IPS-20b (cell line): ENCODE data around the gene NOL8.

Source experiments
- H3K27ac ChIP-seq: one replicate; pipeline ENCODE4 v1.5.1; 2013; ENCODE audit warnings: low read length
- H3K27me3 ChIP-seq: 2 replicates; pipeline ENCODE4 v1.6.1; 2013; ENCODE audit warnings: mild to moderate bottlenecking, low read length, inconsistent platforms; ENCODE audit not compliant: insufficient read depth
- H3K36me3 ChIP-seq: 2 replicates; pipeline ENCODE4 v1.6.1; 2013; ENCODE audit warnings: low read depth, mild to moderate bottlenecking, inconsistent platforms, low read length, moderate library complexity; ENCODE audit not compliant: insufficient read depth
- H3K4me1 ChIP-seq: 2 replicates; pipeline ENCODE4 v1.6.1; 2013; ENCODE audit warnings: mild to moderate bottlenecking, control low read depth, inconsistent platforms, low read length, moderate library complexity; ENCODE audit not compliant: insufficient read depth
- H3K4me3 ChIP-seq: 2 replicates; pipeline ENCODE4 v1.5.1; 2013; ENCODE audit warnings: mild to moderate bottlenecking, low read length, inconsistent platforms
- H3K9ac ChIP-seq: 2 replicates; pipeline ENCODE4 v1.6.1; 2013; ENCODE audit warnings: low read depth, mild to moderate bottlenecking, inconsistent platforms, low read length, moderate library complexity
- H3K9me3 ChIP-seq: 2 replicates; pipeline ENCODE4 v1.6.1; 2013; ENCODE audit warnings: mild to moderate bottlenecking, low read depth, low read length, inconsistent platforms; ENCODE audit not compliant: insufficient read depth

The NOL8 gene

DNA sequence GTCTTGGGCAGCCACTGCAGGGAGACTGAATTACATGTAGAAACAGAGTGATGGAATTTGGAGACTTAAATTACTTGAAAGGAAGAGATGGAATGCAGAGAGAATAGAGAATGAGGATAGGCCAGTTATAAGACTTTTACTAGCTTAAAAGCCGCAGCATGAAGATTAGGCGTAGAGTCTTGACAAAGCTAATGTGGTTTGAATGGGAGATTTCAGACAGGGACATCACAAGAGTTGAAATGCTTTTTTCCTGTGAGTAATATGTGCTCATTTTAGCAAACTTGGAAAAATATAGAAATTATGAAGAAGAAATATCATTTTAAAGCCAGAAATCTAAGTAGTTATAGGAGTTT, 8.1 kb upstream of the NOL8 start:
- Histone ChIP-seq H3K27me3 (no peaks in the 10 kb centered on the region), H3K9ac (no peak overlapping the region), H3K9me3 (no peaks in the 10 kb centered on the region), H3K27ac (no peak overlapping the region), H3K4me3 (no peak overlapping the region), H3K4me1 (no peaks in the 10 kb centered on the region; the same call in 1 of the 2 replicates), H3K36me3 (peaks cover 15% of the 10 kb centered on the region; the same call in 1 of the 2 replicates)

DNA sequence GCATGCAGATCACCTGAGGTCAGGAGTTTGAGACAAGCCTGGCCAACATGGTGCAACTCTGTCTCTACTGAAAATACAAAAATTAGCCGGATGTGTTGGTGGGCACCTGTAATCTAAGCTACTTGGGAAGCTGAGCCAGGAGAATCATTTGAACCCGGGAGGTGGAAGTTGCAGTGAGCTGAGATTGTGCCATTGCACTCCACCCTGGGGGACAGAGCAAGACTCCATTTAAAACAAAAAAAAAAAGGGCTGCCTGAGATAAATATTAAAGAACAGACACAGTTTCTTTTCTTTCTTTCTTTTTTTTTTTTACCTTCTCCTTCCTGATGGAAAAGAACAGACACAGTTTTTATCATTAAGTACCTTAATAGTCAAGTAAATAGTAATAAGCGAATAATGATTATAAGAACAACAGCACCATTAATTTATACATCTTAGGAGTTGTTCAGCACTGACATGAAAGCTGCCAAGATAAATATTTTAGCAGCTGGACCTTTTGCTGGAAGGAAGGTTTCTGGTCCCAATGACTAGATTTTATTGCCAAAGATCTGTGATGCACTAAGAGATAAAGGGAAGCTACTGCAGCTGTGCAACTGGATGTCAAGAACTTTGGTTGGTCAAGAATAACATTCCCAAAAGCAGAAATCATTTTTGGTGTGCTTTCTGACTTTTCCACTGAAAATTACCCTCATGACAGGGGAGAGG, 7.6 kb upstream of the NOL8 start:
- Histone ChIP-seq H3K4me1 (no peaks in the 10 kb centered on the region; the same call in 1 of the 2 replicates), H3K27ac (no peak overlapping the region), H3K9ac (no peak overlapping the region)

GRCh38 chr9:92328225-92328624, 3.1 kb upstream of the NOL8 start:
- H3K27ac ChIP-seq, result no peak overlapping the region
- peaks cover 6% of the 10 kb centered on the region; the same call in 1 of the 2 replicates for H3K36me3 ChIP-seq
- H3K9me3 ChIP-seq, result no peaks in the 10 kb centered on the region
- peaks cover 9% of the 10 kb centered on the region for H3K4me1 ChIP-seq
- no peak overlapping the region for H3K9ac ChIP-seq
- no peak overlapping the region for H3K4me3 ChIP-seq
- no peaks in the 10 kb centered on the region for H3K27me3 ChIP-seq

More for the DNA sequence above, 7.6 kb upstream of the NOL8 start:
- peaks cover 11% of the 10 kb centered on the region; the same call in 1 of the 2 replicates for H3K36me3 ChIP-seq
- no peaks in the 10 kb centered on the region for H3K9me3 ChIP-seq
- H3K4me3 ChIP-seq, result no peak overlapping the region
- no peaks in the 10 kb centered on the region for H3K27me3 ChIP-seq

DNA sequence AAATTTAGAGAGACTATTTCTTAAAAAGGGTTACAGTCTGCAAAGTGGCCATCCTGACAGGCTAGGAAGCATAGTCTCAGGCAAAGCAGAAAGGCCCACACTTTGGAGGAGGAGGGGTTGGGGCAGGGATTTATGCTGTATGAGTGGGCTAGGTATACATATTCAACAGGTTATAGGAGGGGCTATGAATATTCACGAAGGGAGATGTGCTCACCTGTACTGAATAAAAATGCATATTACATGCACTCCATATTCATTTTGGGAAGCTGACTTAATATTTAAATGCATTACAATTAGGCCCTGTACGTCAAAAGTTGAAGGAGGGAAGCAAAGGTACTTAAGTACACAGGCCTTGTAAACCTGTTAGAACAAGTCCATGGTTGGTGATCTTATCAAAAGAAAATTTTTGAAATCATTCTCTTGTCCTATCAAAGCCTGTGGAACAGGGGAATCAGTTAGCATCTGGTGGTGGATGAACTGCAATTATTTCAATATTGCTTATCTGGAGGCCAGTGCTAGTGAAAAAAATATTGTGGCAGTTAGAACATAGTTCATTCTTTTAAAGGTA, 2.2 kb upstream of the NOL8 start:
- no peak overlapping the region for H3K27ac ChIP-seq
- peaks cover 9% of the 10 kb centered on the region for H3K4me1 ChIP-seq
- no peak overlapping the region for H3K9ac ChIP-seq
- no peaks in the 10 kb centered on the region for H3K27me3 ChIP-seq
- no peaks in the 10 kb centered on the region for H3K9me3 ChIP-seq
- 0 out of 2 replicates have a peak overlapping the region, but pooled peaks have one; percentile 89 for H3K4me3 ChIP-seq
- H3K36me3 ChIP-seq, result peaks cover 13% of the 10 kb centered on the region

DNA sequence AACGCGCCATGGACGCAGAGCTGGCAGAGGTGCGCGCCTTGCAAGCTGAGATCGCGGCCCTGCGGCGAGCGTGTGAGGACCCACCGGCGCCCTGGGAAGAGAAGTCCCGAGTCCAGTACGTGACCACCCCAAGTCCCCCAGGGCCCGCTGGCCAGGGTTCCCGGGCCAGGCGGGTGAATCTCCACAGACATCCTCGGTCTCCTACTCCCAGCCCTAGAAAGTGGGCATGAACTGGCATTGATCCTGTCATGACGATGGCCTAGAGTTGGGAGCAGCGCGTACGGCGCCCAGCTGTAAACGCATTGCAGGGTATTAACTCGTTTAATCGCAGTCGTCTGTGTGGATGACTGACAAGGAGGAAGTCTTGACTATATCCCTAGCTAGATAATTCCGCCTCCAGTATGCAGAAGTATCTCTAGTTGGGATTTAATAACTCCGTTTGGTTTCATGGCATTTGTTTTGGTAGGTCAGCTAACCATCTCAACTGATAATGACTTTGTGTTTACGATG, 896 bp upstream of the NOL8 start:
- Histone ChIP-seq H3K36me3 (peaks cover 23% of the 10 kb centered on the region), H3K4me3 (peak overlapping the region; percentile 89), H3K27ac (peak overlapping the region; percentile 75), H3K9me3 (no peaks in the 10 kb centered on the region), H3K9ac (peak overlapping the region; percentile 96), H3K4me1 (peaks cover 9% of the 10 kb centered on the region), H3K27me3 (no peaks in the 10 kb centered on the region)

DNA sequence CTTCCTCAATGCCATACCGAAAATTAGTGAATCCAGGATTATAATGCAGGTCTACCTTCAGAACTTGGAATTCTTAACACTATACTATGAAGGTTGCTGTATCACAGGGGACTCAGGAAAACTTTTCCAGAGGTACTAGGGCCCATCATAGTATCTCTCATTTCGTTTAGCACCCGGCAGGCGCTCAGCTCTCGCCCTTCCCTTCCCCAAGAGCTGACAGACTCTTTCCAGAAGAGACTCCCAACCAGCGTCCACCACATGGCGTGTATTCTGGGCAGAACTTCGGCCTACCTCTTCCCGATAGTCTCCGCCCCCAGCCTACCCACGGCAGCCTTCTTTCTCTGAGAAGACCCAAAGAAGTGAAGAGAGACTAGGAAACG, 271 bp downstream of the NOL8 start:
- Histone ChIP-seq H3K4me1 (peaks cover 9% of the 10 kb centered on the region), H3K36me3 (peaks cover 35% of the 10 kb centered on the region), H3K9ac (peak overlapping the region; percentile 96), H3K4me3 (peak overlapping the region; percentile 89), H3K9me3 (no peaks in the 10 kb centered on the region), H3K27ac (peak overlapping the region; percentile 75), H3K27me3 (no peaks in the 10 kb centered on the region)

- Histone ChIP-seq H3K27ac (no peak overlapping the region), H3K4me1 (peaks cover 9% of the 10 kb centered on the region), H3K9ac (peak overlapping the region; percentile 96), H3K27me3 (no peaks in the 10 kb centered on the region), H3K36me3 (peaks cover 39% of the 10 kb centered on the region), H3K4me3 (peak overlapping the region; percentile 89), H3K9me3 (no peaks in the 10 kb centered on the region)
These were observed 719 bp downstream of the NOL8 start for GRCh38 chr9:92324431-92324830.

GRCh38 chr9:92315456-92315855, 9.7 kb downstream of the NOL8 start:
- H3K36me3 ChIP-seq, result peaks cover 91% of the 10 kb centered on the region

DNA sequence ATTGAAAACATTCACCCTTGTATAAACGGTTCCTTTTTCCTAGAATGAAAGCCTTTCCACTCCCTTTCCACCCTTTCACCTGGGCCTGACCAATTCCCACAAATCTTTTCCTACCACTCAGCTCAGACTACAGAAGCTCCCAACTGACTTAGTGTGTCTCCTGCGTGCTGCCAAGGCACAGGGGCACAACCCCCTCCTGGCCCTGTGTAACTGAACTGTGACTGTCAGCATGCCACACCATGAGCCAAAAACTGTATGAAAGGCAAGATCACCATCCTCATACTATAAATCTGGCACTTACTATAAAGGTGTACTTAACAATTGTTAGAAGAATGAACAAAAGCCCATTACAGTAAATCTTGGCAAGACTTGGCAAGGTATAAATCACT, 11.5 kb downstream of the NOL8 start:
- Histone ChIP-seq H3K27me3 (no peaks in the 10 kb centered on the region), H3K27ac (no peak overlapping the region), H3K4me3 (no peak overlapping the region), H3K9me3 (no peaks in the 10 kb centered on the region), H3K4me1 (no peaks in the 10 kb centered on the region), H3K9ac (no peak overlapping the region), H3K36me3 (peaks cover 91% of the 10 kb centered on the region)

More at GRCh38 chr9:92315456-92315855, 9.7 kb downstream of the NOL8 start:
- Histone ChIP-seq H3K4me3 (no peak overlapping the region), H3K27me3 (no peaks in the 10 kb centered on the region), H3K9me3 (no peaks in the 10 kb centered on the region), H3K9ac (no peak overlapping the region), H3K27ac (no peak overlapping the region), H3K4me1 (no peaks in the 10 kb centered on the region)

GRCh38 chr9:92312887-92313623, 12.1 kb downstream of the NOL8 start:
- Histone ChIP-seq H3K4me1 (no peaks in the 10 kb centered on the region), H3K36me3 (peaks cover 91% of the 10 kb centered on the region), H3K4me3 (no peak overlapping the region), H3K27me3 (no peaks in the 10 kb centered on the region), H3K9ac (no peak overlapping the region), H3K9me3 (no peaks in the 10 kb centered on the region), H3K27ac (no peak overlapping the region)

DNA sequence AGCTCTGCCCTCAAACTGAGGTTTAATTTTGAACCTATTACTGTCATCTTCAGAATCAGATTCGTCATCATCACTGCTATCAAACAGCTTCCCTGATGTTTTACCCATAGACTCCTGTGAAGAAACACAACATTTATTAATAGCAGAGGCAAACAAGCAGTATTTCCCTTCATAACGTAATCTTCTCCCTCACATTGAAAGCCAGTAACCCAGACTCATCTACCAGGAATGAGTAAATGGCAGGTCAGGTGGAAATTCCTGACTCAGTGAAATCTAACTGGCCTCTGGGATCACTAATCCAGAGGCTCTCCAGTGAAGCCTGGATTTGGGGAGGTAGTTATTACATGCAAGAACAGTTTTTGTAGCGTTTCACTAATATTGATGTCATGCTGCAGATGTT, 14.6 kb downstream of the NOL8 start:
- H3K4me1 ChIP-seq, result no peaks in the 10 kb centered on the region
- no peak overlapping the region for H3K4me3 ChIP-seq
- H3K9me3 ChIP-seq, result no peaks in the 10 kb centered on the region
- H3K36me3 ChIP-seq, result peaks cover 94% of the 10 kb centered on the region
- no peak overlapping the region for H3K9ac ChIP-seq
- no peak overlapping the region for H3K27ac ChIP-seq
- H3K27me3 ChIP-seq, result no peaks in the 10 kb centered on the region
